Naive thymus-derived CD4-positive, alpha-beta T cell (primary cell): ENCODE data around the gene LRFN2. TPM values are rescaled to one million over a fixed set of nuclear protein-coding genes. Genes with fewer than 3 reads are reported as not detected.

Source experiments
- ATAC-seq: fragments of 150-1000 bp; cut with Tn5 transposase; 2 replicates; pipeline ENCODE4 v1.10.0; 2021; ENCODE audit warnings: mild to moderate bottlenecking, moderate library complexity
- CTCF ChIA-PET: fragments of 350-600 bp; sonication (Branson Sonifier 250); formaldehyde crosslinking; loops from one replicate; lab custom pipeline; 2021; ENCODE audit warnings: antibody characterized with exemption; lab: Charles Lee
- POLR2A ChIA-PET: fragments of 350-600 bp; sonication (Branson Sonifier 250); formaldehyde crosslinking; loops from one replicate; lab custom pipeline; 2021; ENCODE audit warnings: antibody characterized with exemption, inconsistent platforms; lab: Charles Lee
- DNase-seq, 9 donors: peaks; one replicate each; pipeline versions ENCODE4 v3.0.0 to v3.0.0-alpha.2; 2020 to 2022; ENCODE audit warnings: mixed read lengths in 1 of 9
- H3K27ac ChIP-seq: one replicate; pipeline ENCODE4 v1.7.0; 2013; ENCODE audit warnings: mild to moderate bottlenecking, low read depth, low read length, moderate library complexity
- H3K27me3 ChIP-seq, 2 donors: one replicate each; pipeline ENCODE4 v1.7.0; 2013; ENCODE audit warnings: low read length in 2 of 2, mild to moderate bottlenecking in 2 of 2, moderate library complexity in 2 of 2; ENCODE audit not compliant: control insufficient read depth in 2 of 2, insufficient read depth in 2 of 2
- H3K36me3 ChIP-seq, 3 experiments: 1 replicate in 2 of 3; 2 replicates in 1 of 3; pipeline ENCODE4 v1.7.0; 2013; ENCODE audit warnings: low read length in 3 of 3, mild to moderate bottlenecking in 3 of 3, moderate library complexity in 1 of 3; ENCODE audit not compliant: insufficient read depth in 3 of 3, control insufficient read depth in 2 of 3
- H3K4me1 ChIP-seq, 2 donors: one replicate each; pipeline ENCODE4 v1.7.0; 2013; ENCODE audit warnings: low read length in 2 of 2, mild to moderate bottlenecking in 2 of 2, moderate library complexity in 1 of 2; ENCODE audit not compliant: control insufficient read depth in 2 of 2, insufficient read depth in 2 of 2
- H3K4me3 ChIP-seq: 2 replicates; pipeline ENCODE4 v1.7.0; 2013; ENCODE audit warnings: mild to moderate bottlenecking, low read length
- H3K9me3 ChIP-seq, 3 experiments: 1 replicate in 2 of 3; 2 replicates in 1 of 3; pipeline ENCODE4 v1.7.0; 2013; ENCODE audit warnings: low read length in 3 of 3; ENCODE audit not compliant: control insufficient read depth in 2 of 3
- H3K27ac Mint-ChIP-seq, 9 donors: one replicate each; pipeline ENCODE4 v1.8.0; 2020 to 2022; ENCODE audit warnings: mixed read lengths in 9 of 9, mild to moderate bottlenecking in 8 of 9, moderate library complexity in 5 of 9, inconsistent platforms in 2 of 9
- H3K27me3 Mint-ChIP-seq, 5 donors: one replicate each; pipeline ENCODE4 v1.8.0; 2021 to 2022; ENCODE audit warnings: mixed read lengths in 5 of 5, mild to moderate bottlenecking in 1 of 5
- H3K36me3 Mint-ChIP-seq, 5 donors: one replicate each; pipeline ENCODE4 v1.8.0; 2020 to 2022; ENCODE audit warnings: mixed read lengths in 5 of 5, mild to moderate bottlenecking in 3 of 5, inconsistent platforms in 1 of 5
- H3K4me1 Mint-ChIP-seq, 7 donors: one replicate each; pipeline ENCODE4 v1.8.0; 2020 to 2022; ENCODE audit warnings: mixed read lengths in 7 of 7, mild to moderate bottlenecking in 3 of 7, inconsistent platforms in 1 of 7
- H3K4me3 Mint-ChIP-seq, 10 donors: one replicate each; pipeline ENCODE4 v1.8.0; 2020 to 2022; ENCODE audit warnings: mild to moderate bottlenecking in 10 of 10, mixed read lengths in 10 of 10, moderate library complexity in 6 of 10, inconsistent platforms in 2 of 10
- H3K9me3 Mint-ChIP-seq, 11 donors: one replicate each; pipeline ENCODE4 v1.8.0; 2020 to 2022; ENCODE audit warnings: mixed read lengths in 11 of 11, mild to moderate bottlenecking in 4 of 11, inconsistent platforms in 1 of 11, moderate library complexity in 1 of 11
- intact Hi-C, 2 donors: fragments of 100-400 bp; cut with micrococcal nuclease; formaldehyde crosslinking; loops; one replicate each; pipeline ENCODE4 v1.15.1; 2023
- polyA plus RNA-seq, 2 donors: library from polyadenylated mRNA; unstranded; fragments of 300-500 nt; fragmentation: Illumina TruSeq; gene quantifications; one replicate each; pipeline ENCODE4 v1.2.3, GENCODE V29; 2021
- total RNA-seq, 6 experiments: library from RNA in 5 of 6; stranded (reverse) in 5 of 6; gene quantifications; 1 replicate in 5 of 6; 2 replicates in 1 of 6; pipeline ENCODE4 v1.2.3 and lab custom pipeline; 2021 to 2026

LRFN2 gene
- total and polyA plus RNA-seq, 7 experiments from 2014 or later: 0.13 to 4.6 (median 0.43) TPM; not detected in 2

DNA sequence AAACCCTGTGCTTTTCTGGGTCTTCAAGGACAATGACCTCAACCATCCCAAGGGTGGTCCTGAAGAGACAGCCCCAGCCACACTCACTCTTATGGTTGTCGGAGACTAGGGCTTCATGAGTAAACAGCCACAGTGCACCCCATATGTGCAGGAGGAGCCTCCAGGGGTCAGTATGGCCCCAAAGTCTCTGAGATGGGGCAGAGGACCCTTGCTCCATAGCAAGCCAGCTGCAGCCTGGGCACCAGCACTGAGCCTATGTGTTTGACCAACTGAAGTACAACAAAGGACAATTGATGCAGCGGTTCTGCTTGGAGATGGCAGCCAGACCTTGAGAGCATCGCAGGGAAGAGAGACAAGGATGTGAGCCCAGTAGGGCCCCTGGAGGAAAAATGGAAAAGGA is 112.2 kb downstream of the LRFN2 start:
- Mint-ChIP-seq H3K9me3 (no peaks in the 10 kb centered on the region), H3K4me1 (peaks cover 0 to 32% (median 0%) of the 10 kb centered on the region in 7 donors), H3K36me3 (no peaks in the 10 kb centered on the region), H3K4me3 (no peak overlapping the region), H3K27me3 (peaks cover 0 to 20% (median 0%) of the 10 kb centered on the region in 5 donors), H3K27ac (peak overlapping the region in 2 of 9 donors; percentile 34 to 69)
- H3K27me3 ChIP-seq: no peaks in the 10 kb centered on the region
- H3K4me1 ChIP-seq: peaks cover 0 to 16% of the 10 kb centered on the region in 2 donors
- intact Hi-C loops: loop anchor here in 1 of 2 donors (5.0 kb wide), 2 partner anchors 38 to 88 kb away; no protein-coding TSS in a partner anchor
- H3K36me3 ChIP-seq: no peaks in the 10 kb centered on the region
- ChIA-PET POLR2A (no interaction called here), CTCF (no interaction called here)
- DNase-seq (no peak), ATAC-seq (no peak)
- H3K4me3 ChIP-seq: no peak overlapping the region
- no peak overlapping the region for H3K27ac ChIP-seq
- no peaks in the 10 kb centered on the region for H3K9me3 ChIP-seq

DNA sequence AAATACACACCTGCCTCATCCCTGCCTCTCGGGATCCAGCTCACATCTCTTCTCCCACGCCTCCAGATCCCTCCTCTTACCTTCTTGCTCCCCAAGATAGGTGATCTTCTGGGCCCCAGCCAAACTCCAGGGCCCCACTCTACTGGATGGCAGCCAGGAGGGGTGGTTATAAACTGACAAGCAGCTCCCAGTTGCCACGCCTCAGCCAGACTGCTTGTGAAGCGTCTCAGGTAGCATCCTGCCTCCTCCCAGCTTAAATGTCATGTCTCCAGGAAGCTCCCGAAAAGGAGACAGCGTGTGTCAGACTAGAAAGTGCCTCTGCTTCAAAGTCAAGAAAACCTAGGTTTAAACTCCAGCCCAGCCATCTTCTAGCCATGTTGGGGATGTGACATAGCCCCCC is 114.1 kb downstream of the LRFN2 start:
- peaks cover 0 to 21% (median 0%) of the 10 kb centered on the region in 7 donors for H3K4me1 Mint-ChIP-seq
- no peak for DNase-seq
- ATAC-seq: no peak
- Histone ChIP-seq H3K9me3 (no peaks in the 10 kb centered on the region), H3K36me3 (no peaks in the 10 kb centered on the region), H3K27me3 (no peaks in the 10 kb centered on the region), H3K4me3 (no peak overlapping the region), H3K27ac (no peak overlapping the region), H3K4me1 (peaks cover 0 to 6% of the 10 kb centered on the region in 2 donors)
- ChIA-PET POLR2A (no interaction called here), CTCF (no interaction called here)
- peaks cover 0 to 18% (median 0%) of the 10 kb centered on the region in 5 donors for H3K27me3 Mint-ChIP-seq
- no peaks in the 10 kb centered on the region for H3K9me3 Mint-ChIP-seq
- no peaks in the 10 kb centered on the region for H3K36me3 Mint-ChIP-seq
- intact Hi-C loops: no loop called here
- H3K27ac Mint-ChIP-seq: peak overlapping the region in 1 of 9 donors; percentile 59
- no peak overlapping the region for H3K4me3 Mint-ChIP-seq

DNA sequence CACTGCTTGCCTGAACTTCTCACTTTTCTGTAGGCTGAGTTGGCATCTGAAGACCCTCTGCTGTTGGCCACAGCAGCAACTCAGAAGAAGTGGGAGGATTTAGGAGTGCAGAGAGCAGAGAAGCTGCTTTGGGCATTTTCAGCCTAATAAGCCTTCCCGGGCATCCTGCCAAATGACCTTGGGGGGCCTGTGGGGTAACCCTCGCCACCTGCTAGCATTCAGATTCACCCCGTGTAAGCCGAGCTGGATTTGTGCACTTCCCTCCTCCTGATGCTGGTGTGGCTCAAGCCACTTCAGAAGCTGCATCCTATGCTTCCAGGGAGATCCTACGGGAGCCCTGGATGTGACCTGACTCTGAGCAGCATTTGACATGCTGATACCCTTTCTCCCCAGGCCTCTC is 114.8 kb downstream of the LRFN2 start:
- ATAC-seq (no peak), DNase-seq (no peak)
- H3K27ac Mint-ChIP-seq: no peak overlapping the region
- Histone ChIP-seq H3K9me3 (no peaks in the 10 kb centered on the region), H3K27ac (no peak overlapping the region), H3K27me3 (no peaks in the 10 kb centered on the region), H3K4me3 (no peak overlapping the region), H3K36me3 (no peaks in the 10 kb centered on the region), H3K4me1 (peaks cover 0 to 3% of the 10 kb centered on the region in 2 donors)
- POLR2A ChIA-PET: no interaction called here
- CTCF ChIA-PET: no interaction called here
- intact Hi-C loops: no loop called here
- peaks cover 0 to 19% (median 0%) of the 10 kb centered on the region in 5 donors for H3K27me3 Mint-ChIP-seq
- H3K36me3 Mint-ChIP-seq: peaks cover 0 to under 1% (median 0%) of the 10 kb centered on the region in 5 donors
- H3K4me3 Mint-ChIP-seq: no peak overlapping the region
- H3K4me1 Mint-ChIP-seq: peaks cover 0 to 15% (median 1%) of the 10 kb centered on the region in 7 donors
- H3K9me3 Mint-ChIP-seq: no peaks in the 10 kb centered on the region

DNA sequence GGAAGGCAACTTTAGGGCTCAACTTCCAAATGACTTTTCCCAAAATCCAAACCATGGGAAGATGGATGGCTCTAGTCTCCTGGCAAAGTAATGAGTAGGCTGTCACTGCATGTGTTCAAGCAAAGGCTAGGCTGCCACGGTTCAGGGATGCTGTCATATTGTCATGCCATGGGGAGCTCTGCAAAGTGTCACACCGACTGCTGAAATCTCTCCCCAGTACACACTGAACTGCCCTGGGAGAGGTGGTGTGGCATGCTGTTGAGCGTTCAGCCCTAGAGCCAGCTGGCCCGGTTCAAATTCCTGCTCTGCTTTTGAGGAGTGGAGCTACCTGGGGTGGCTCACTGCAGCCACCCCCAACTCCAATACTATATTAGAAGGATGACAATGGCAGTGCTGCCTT is 115.9 kb downstream of the LRFN2 start:
- Histone ChIP-seq H3K9me3 (no peaks in the 10 kb centered on the region), H3K27me3 (no peaks in the 10 kb centered on the region), H3K4me3 (no peak overlapping the region), H3K27ac (no peak overlapping the region), H3K4me1 (no peaks in the 10 kb centered on the region), H3K36me3 (no peaks in the 10 kb centered on the region)
- H3K4me3 Mint-ChIP-seq: no peak overlapping the region
- DNase-seq (no peak), ATAC-seq (no peak)
- H3K4me1 Mint-ChIP-seq: peaks cover 0 to 7% (median 0%) of the 10 kb centered on the region in 7 donors
- CTCF ChIA-PET: no interaction called here
- intact Hi-C loops: no loop called here
- no peaks in the 10 kb centered on the region for H3K9me3 Mint-ChIP-seq
- H3K27me3 Mint-ChIP-seq: peaks cover 0 to 17% (median 2%) of the 10 kb centered on the region in 5 donors
- POLR2A ChIA-PET: no interaction called here
- H3K27ac Mint-ChIP-seq: peak overlapping the region in 1 of 9 donors; percentile 36
- H3K36me3 Mint-ChIP-seq: peaks cover 0 to 3% (median 0%) of the 10 kb centered on the region in 5 donors

DNA sequence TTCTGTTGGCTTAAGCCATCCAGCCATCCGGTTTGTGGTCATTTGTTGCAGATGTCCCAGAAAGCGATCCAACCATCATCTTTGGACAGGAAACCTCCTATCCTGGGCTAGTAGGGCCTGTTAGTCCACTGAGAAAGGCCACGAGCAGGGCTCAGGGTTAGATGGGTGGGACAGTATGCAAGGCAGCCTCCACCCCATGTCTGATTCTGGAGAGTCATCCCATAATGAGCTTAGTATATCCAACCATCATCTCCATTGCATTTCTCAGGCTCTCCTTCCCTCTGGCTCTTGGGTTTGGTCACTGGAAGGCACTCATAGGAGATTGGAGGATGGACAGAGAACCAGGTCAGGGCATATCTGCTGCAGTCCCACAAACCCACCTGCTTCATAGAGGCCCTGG is 117.8 kb downstream of the LRFN2 start:
- Histone ChIP-seq H3K4me3 (no peak overlapping the region), H3K36me3 (no peaks in the 10 kb centered on the region), H3K27ac (no peak overlapping the region), H3K9me3 (no peaks in the 10 kb centered on the region), H3K4me1 (no peaks in the 10 kb centered on the region), H3K27me3 (no peaks in the 10 kb centered on the region)
- DNase-seq: no peak
- ChIA-PET CTCF (no interaction called here), POLR2A (no interaction called here)
- Mint-ChIP-seq H3K36me3 (peaks cover 0 to 4% (median 0%) of the 10 kb centered on the region in 5 donors), H3K4me3 (no peak overlapping the region), H3K27ac (no peak overlapping the region), H3K9me3 (peaks cover 0 to 2% (median 0%) of the 10 kb centered on the region in 11 donors), H3K4me1 (peaks cover 0 to 6% (median 0%) of the 10 kb centered on the region in 7 donors), H3K27me3 (peaks cover 0 to 30% (median 6%) of the 10 kb centered on the region in 5 donors)
- ATAC-seq: no peak
- intact Hi-C loops: no loop called here

DNA sequence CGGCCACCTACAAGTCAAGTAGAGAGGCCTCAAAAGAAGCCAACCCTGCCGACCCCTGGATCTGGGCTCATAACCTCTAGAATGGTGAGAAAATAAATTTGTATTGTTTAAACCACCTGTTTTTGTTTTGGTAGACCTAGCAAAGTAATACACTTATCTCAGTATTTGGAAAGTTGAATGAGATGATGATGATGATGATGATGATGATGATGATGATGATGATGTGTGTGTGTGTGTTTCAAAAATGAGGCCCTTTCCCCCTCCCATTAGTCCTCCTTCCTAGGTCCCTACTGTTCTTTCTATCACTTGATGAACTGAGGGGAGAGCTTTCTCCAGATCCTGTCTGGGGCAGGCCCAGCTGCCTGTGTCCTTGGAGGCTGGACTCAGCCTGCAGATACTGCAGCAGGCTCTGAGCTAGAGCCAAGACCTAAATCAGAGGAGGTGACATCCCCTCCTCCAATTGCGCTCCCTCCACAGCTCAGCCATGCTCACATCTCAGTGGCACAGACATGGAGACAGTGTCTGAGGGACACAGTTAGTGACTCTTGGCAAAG is 120.1 kb downstream of the LRFN2 start:
- CTCF ChIA-PET: no interaction called here
- peaks cover 0 to 2% (median 0%) of the 10 kb centered on the region in 11 donors for H3K9me3 Mint-ChIP-seq
- H3K4me1 ChIP-seq: no peaks in the 10 kb centered on the region
- H3K36me3 ChIP-seq: no peaks in the 10 kb centered on the region
- H3K27ac ChIP-seq: no peak overlapping the region
- H3K4me1 Mint-ChIP-seq: peaks cover 0 to 4% (median 0%) of the 10 kb centered on the region in 7 donors
- no peak overlapping the region for H3K4me3 ChIP-seq
- peaks cover 0 to 4% (median 0%) of the 10 kb centered on the region in 5 donors for H3K36me3 Mint-ChIP-seq
- H3K27me3 ChIP-seq: no peaks in the 10 kb centered on the region
- ATAC-seq (no peak), DNase-seq (no peak)
- no peak overlapping the region for H3K27ac Mint-ChIP-seq
- intact Hi-C loops: no loop called here
- POLR2A ChIA-PET: no interaction called here
- H3K4me3 Mint-ChIP-seq: no peak overlapping the region
- no peaks in the 10 kb centered on the region for H3K9me3 ChIP-seq
- H3K27me3 Mint-ChIP-seq: peaks cover 0 to 37% (median 6%) of the 10 kb centered on the region in 5 donors

DNA sequence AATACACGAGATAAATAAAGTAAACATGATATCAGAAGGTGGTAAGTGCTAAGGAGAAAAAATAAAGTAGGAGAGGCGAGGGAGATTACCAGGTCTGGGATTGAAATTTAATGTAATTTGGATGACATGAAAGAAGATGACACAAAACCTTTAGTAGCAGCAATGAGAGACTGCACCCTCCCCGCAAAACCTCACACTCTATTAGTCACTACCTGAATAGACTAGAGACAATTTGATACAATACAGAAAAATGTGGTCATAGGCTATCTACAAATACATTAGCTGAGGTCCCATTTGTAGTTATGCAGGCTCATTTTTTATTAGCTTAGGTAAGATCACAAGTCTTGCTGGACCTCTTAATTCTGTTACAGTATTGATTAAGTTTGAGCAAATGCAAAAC is 125.5 kb downstream of the LRFN2 start:
- POLR2A ChIA-PET: no interaction called here
- no peaks in the 10 kb centered on the region for H3K36me3 ChIP-seq
- no peaks in the 10 kb centered on the region for H3K27me3 ChIP-seq
- CTCF ChIA-PET: no interaction called here
- peaks cover 0 to 44% (median 6%) of the 10 kb centered on the region in 5 donors for H3K27me3 Mint-ChIP-seq
- ATAC-seq (no peak), DNase-seq (no peak)
- intact Hi-C loops: no loop called here
- H3K36me3 Mint-ChIP-seq: peaks cover 0 to 4% (median 0%) of the 10 kb centered on the region in 5 donors
- H3K27ac ChIP-seq: no peak overlapping the region
- H3K4me3 Mint-ChIP-seq: no peak overlapping the region
- no peaks in the 10 kb centered on the region for H3K9me3 ChIP-seq
- no peak overlapping the region for H3K27ac Mint-ChIP-seq
- peaks cover 0 to 2% (median 0%) of the 10 kb centered on the region in 11 donors for H3K9me3 Mint-ChIP-seq
- no peak overlapping the region for H3K4me3 ChIP-seq
- no peaks in the 10 kb centered on the region for H3K4me1 ChIP-seq
- no peaks in the 10 kb centered on the region for H3K4me1 Mint-ChIP-seq
